Subcutaneous adipose tissue (tissue), 4 donors: ENCODE measurements around the gene SLC30A2. TPM values are rescaled to one million over a fixed set of nuclear protein-coding genes. Genes with fewer than 3 reads are reported as not detected.

Experiments used
- CTCF ChIP-seq: fragments of 450-650 bp; IDR thresholded peaks from one replicate; pipeline ENCODE4 v1.5.1; 2016; ENCODE audit warnings: low read depth, mild to moderate bottlenecking, control low read depth, antibody characterized with exemption, moderate library complexity
- total RNA-seq, 4 donors: library from RNA; depleted of rRNA; stranded (reverse); fragments of >200 nt; gene quantifications; one replicate each; pipeline ENCODE4 v1.1.0, GENCODE V29; 2016

The SLC30A2 gene
- total RNA-seq, 4 donors from 2014 or later = 0.22 TPM; not detected in 3

DNA sequence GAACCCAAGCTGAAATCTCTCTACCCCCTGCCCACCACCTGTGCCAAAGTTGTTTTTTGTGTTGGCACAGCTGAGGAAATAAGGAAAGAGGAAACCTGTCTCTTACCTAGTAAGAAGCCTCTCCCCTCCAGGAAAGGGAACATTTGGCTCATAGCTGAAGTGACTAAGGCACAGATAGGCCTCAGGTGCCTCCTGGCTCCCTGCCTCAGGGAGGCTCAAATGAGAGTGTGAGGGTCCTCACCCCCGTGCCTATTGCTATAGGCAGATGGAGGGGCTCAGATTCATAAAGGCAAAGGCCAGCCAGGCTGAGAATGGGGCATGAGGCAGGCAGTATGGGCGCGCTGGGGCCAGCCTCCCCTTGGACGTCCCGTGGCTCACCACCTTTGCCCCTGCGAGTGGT, 7.4 kb downstream of the SLC30A2 start:
- no peak for TF ChIP-seq CTCF

DNA sequence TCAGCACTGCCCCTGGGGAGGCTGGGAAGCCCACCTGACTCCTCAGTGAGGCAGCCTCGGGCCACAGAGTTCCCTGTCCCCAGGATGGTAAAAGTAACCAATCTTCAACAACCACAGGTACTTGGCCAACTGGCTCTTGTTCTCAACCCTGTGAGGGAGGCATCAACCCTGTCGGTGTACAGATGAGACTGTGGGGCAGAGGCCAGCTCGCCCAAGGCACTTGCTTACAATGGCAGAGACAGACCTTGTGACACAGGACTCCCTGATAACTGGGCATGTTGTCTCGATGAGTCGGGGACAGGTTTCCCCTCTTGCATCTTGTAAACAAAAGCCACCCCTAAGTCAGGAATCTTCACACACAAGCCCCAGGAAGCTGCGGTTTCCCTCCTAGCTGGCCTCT, 8.0 kb downstream of the SLC30A2 start:
- no peak for TF ChIP-seq CTCF

DNA sequence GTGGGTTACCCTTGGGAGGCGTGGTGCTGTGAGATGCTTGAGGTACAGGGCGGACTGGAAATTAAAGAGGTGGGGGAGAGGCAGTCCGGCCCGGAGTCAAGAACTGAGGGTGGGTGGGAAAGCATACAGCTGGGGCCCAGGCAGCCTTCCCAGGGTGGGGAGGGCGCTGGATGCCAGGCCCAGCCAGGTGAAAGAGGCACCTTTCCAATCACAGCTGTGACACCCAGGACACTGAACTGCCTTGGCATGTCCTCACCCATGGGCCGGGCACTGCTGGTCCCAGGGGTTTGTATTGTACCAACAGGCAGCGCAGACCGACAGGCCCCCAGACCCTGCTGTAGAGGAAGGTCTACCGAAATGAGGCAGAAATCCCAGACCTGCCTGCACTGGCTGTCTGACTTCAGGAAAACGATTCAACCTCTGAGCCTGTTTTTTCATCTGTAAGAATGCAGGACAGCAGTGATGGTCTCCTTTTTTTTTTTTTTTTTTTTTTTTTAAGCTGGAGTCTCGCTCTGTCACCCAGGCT, 9.1 kb downstream of the SLC30A2 start:
- TF ChIP-seq CTCF = no peak

- TF ChIP-seq CTCF = no peak
Observed at GRCh38 chr1:26035959-26036755, 9.8 kb downstream of the SLC30A2 start.

GRCh38 chr1:26035203-26035958, 10.5 kb downstream of the SLC30A2 start:
- no peak for TF ChIP-seq CTCF

DNA sequence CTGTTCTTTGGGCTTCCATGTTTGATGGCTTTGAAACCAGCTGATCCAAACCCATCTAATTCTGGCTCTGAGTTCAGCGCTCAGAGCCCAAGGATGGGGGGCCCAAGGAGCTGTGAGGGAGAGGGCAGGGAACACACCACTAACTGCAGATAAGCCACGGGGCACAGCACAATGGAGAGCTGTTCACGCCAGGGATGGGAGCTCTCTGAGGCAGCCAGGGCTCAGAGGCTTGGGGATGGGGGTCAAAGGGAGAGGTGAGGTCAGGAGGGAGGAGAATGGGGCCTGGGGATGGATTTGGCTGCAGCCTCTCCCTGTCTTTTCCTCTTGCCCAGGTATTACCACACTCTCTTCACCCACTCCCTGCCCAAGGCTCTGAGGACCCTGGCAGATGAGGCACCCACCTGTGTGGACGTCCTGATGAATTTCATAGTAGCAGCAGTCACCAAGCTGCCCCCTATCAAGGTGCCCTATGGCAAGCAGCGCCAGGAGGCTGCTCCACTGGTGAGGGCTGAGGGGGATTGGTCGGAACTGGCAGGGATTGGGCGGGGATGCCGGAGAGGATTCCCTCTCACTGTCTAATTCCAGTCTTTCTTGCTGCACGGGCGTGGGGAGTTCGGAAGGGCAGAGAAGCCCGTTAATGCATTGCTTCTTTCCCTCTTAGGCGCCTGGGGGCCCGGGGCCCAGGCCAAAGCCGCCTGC, 11.3 kb downstream of the SLC30A2 start:
- TF ChIP-seq CTCF = no peak
